Measurements from ENCODE around the gene RHBDL3.
"Not testable (repeated sequence)": the region's sequence is repeated elsewhere in the genome, so short reads cannot be mapped to it uniquely, and the experiment has no call there.

The RHBDL3 gene, protein sequence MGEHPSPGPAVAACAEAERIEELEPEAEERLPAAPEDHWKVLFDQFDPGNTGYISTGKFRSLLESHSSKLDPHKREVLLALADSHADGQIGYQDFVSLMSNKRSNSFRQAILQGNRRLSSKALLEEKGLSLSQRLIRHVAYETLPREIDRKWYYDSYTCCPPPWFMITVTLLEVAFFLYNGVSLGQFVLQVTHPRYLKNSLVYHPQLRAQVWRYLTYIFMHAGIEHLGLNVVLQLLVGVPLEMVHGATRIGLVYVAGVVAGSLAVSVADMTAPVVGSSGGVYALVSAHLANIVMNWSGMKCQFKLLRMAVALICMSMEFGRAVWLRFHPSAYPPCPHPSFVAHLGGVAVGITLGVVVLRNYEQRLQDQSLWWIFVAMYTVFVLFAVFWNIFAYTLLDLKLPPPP

GRCh38 chr17:32265192-32265923 lies at the start of gene RHBDL3:
Gene RHBDL3, plus strand, starts transcription at chr17:32265832. Its CDS starts 358 bp downstream, at chr17:32266190.
- no peak for DNase-seq (ENCODE audit: low spot score)

DNA sequence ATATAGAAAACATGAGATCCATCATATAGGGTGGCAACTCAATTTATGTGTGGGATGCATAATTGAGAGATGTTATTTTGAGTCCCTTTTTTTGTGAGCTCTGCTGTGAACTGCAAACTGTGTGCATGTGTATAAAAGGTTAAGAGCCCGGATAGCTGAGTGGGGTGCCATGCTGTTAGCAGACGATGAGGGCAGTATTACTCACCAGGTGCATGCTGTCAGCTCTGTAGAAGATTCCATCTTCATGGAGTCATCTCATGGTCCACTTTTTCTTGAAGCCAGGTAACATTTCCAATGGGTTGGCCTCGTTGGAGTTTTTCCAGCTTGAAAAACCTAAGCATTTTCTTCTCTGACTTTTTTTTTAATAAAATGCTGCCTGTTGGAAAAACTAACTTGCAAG lies 43.0 kb upstream of the RHBDL3 start:
- DNase-seq (ENCODE audit: low spot score) = peak; percentile 48

GRCh38 chr17:32223703-32224102 lies 41.9 kb upstream of the RHBDL3 start:
- no peak for DNase-seq (ENCODE audit: low spot score)

DNA sequence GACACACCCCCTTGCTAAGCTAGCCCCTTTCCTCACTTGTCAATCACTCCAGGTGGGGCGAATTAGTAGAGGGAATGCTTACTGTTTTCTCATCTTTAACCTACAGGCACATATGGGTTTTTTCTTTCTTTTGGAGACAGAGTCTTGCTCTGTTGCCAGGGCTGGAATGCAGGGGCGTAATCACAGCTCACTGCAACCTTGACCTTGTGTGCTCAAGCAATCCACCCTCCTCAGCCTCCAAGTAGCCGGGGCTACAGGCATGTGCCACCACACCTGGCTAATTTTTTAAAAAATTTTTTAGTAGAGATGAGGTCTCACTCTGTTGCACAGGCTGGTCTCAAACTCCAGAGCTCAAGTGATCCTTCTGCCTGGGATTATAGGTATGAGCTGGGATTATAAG lies 38.7 kb upstream of the RHBDL3 start:
- no peak for DNase-seq (ENCODE audit: low spot score)

DNA sequence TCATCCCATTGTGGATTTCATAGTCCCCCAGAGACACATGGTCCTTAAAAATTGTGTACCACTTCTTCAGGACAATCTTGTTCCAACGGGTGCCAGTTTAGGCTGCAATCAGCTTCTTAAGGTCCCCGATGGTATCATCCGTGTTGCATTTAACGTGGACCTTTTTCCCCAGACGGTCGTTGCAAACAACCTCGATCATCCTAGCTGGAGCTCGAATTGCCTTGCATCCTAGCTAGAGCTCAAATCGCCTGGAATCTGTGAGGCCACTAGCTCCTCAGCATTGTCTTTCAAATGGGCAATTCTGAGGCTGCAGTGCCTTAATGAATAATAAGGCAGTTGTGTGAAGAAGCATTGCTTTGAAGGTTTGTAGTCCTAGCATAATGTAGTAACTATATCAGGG lies 37.7 kb upstream of the RHBDL3 start:
- DNase-seq (ENCODE audit: low spot score) = no peak

GRCh38 chr17:32235588-32235987 lies 30.0 kb upstream of the RHBDL3 start:
- DNase-seq (ENCODE audit: low spot score) = no peak

DNA sequence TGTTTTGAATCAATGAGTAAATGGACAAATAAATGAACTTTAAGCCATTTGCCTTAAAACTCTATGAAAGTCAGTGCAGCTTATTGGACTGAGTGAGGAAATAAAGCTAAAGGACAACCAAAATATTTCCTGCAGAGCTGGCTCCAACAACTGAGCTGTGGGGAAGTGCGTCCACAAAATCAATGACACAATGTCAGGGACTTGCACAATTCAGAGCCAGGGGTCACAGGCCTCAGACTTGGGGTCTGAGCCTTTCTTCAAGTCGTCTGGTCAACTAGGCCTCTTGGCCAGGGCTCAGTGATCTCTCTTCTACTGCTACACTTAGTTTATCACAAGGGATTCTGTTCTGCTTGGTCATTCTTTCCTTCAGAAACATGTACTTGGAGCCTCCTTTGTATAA lies 26.2 kb upstream of the RHBDL3 start:
- DNase-seq (ENCODE audit: low spot score) = no peak

- no peak for DNase-seq (ENCODE audit: low spot score)
Observed at GRCh38 chr17:32240750-32241149, 24.9 kb upstream of the RHBDL3 start.

DNA sequence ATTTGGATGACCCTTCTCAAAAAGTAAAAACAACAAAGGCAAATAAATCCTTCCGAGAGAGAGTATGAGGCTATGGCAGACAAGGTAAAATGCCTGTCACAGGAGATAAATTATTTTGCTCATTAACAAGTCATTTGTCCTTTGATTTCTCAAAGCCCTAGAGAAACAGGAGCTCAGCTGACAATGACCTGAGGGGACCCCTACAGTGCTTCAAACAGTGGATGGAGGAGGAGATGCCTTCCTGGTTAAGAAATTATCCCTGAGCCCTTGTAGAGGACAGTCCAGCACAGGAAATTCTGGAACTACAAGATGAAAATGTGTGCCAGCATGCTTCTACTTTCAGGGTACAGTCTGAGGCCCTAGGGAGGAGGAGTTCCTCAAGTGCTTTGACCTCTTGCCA lies 24.0 kb upstream of the RHBDL3 start:
- DNase-seq (ENCODE audit: low spot score) = no peak

- no peak for DNase-seq (ENCODE audit: low spot score)
Observed at GRCh38 chr17:32249475-32249874, 16.2 kb upstream of the RHBDL3 start.

GRCh38 chr17:32253117-32253611 lies 12.5 kb upstream of the RHBDL3 start:
- DNase-seq (ENCODE audit: low spot score) = peak; percentile 78

DNA sequence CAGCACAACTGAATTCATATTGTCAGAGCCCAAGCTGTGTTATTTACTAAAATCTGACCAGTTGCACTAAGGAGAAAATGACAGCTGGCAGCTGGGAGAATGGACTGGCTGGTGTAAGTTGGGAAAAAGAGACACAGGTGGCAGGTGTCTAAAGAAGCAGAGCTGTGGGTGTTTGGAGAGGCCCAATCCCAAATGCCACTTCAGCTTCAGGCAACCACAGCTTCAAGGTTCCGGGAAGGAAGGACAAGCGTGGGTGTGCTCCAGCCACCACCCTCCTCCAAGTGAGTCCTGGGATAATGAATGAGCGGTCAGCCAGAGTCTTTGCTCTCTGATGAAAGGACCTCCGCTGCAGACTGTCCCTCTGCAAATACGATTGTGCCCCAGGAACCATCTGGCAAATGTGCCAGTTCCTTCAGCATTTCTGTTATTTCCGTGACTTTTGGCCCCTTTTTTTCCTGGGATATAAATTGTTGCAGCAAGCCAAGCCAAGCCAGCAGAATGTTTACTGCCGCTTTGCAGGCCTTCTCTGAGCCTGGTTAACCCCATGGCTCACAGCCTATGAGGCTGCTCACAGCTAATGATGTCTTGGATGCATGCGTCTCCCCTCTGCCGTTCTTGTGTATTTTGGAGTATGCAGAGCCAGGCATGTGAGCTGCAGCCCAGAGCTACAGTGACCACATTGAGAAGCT lies 9.5 kb upstream of the RHBDL3 start:
- no peak for DNase-seq (ENCODE audit: low spot score)

- DNase-seq (ENCODE audit: low spot score) = no peak
Observed at GRCh38 chr17:32256701-32257019, 9.0 kb upstream of the RHBDL3 start.

- DNase-seq (ENCODE audit: low spot score) = no peak
Observed at GRCh38 chr17:32258383-32259140, 7.1 kb upstream of the RHBDL3 start.

GRCh38 chr17:32259586-32259985 lies 6.0 kb upstream of the RHBDL3 start:
- peak; percentile 47 for DNase-seq (ENCODE audit: low spot score)

DNA sequence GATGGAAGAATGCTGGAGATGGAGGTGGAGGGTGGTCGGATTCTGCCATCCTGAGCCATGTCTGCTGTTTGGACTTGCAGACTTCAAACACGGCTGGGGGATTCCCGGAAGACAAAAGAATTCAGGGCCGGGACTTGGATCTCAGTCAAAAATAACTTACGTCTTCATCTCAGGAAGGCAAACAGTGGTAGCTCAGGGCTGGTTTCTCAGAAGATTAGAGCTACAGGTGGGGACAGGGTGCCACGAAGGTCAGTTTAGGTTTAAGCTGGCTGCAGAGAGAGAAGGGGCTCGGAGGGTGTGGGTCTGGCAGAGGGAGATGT lies 4.3 kb upstream of the RHBDL3 start:
- DNase-seq (ENCODE audit: low spot score) = no peak

DNA sequence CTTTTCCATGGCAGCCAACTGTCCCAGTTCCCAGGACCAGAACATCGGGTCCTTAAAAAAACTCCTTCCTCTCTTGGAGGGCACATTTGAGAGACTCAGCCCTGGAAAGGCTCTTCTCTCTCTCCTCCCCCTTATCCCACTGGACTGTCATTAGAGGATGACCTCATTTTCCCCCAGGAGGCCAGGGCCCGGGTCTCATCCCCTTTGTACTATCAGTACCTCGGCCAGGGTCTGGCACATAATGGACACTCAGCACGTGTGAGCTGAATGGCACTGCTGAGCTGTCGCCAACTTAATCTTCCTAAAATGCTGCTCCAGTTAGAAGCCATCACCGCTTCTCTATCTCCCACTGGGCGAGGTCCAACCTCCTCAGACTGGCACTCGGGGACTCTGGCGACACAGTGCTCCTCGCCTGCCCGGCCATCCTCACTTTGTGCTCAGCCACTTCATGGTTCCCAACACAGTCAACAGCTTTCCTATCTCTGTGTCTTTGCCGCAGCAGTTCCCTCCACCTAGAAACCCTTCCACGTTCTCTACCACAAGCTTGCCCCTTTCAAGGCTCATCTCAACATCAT lies 3.6 kb upstream of the RHBDL3 start:
- DNase-seq (ENCODE audit: low spot score) = no peak

DNA sequence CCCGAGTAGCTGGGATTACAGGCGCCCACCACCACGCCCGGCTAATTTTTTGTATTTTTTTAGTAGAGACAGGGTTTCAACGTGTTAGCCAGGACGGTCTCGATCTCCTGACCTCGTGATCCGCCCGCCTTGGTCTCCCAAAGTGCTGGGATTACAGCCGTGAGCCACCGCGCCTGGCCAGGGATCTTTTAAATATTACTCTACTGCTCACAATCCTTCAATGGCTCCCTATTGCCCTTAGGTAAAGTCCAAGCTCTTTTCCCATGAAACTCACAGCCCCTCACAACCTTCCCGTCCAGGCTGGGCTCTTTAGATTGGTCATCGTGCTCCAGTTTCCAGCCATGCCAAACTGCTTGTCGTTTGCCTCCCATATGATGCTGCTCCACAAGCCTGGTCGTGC lies 2.1 kb upstream of the RHBDL3 start:
- DNase-seq (ENCODE audit: low spot score) = not testable (repeated sequence)

- no peak for DNase-seq (ENCODE audit: low spot score)
Observed at GRCh38 chr17:32264140-32264799, 1.4 kb upstream of the RHBDL3 start.

- DNase-seq (ENCODE audit: low spot score) = no peak
Observed at GRCh38 chr17:32264823-32265191, 825 bp upstream of the RHBDL3 start.

DNA sequence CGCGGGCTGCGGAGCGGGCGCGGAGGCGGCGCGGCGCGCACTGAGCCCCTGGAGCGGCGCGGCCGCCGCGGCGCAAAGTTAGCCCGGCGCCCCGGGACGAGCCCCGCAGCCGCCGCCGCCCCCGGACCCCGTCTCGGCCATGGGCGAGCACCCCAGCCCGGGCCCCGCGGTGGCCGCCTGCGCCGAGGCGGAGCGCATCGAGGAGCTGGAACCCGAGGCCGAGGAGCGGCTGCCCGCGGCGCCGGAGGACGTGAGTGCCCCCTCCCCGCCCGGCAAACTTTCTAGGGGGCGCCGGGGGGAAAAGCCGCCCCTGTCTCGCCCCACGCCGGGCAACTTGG lies 388 bp downstream of the RHBDL3 start:
- no peak for DNase-seq (ENCODE audit: low spot score)
